ENCODE data around the gene CLDN15.
A peak's percentile ranks its signal among the peaks of the same experiment; 100 is the strongest.
"Not testable (repeated sequence)": the region's sequence is repeated elsewhere in the genome, so short reads cannot be mapped to it uniquely, and the experiment has no call there.

Gene CLDN15

GRCh38 chr7:101218236-101219125 is 19.1 kb downstream of the CLDN15 start:
- DNase-seq, result no peak

- DNase-seq, result peak; percentile 67
These were observed 20.0 kb downstream of the CLDN15 start, which contains the start of the genes PLOD3 and ZNHIT1 for GRCh38 chr7:101217388-101218235. Gene PLOD3 (minus strand): TSS chr7:101217581. CDS start chr7:101217274, 307 bp downstream. Gene ZNHIT1 (plus strand): TSS chr7:101218165. CDS start chr7:101218196, 31 bp downstream.

- no peak for DNase-seq
These were observed 20.7 kb downstream of the CLDN15 start for GRCh38 chr7:101216860-101217387.

- DNase-seq, result no peak
These were observed 21.4 kb downstream of the CLDN15 start for GRCh38 chr7:101216001-101216859.

- DNase-seq, result no peak
These were observed 25.6 kb downstream of the CLDN15 start for GRCh38 chr7:101212014-101212413.

GRCh38 chr7:101211501-101211900 is 26.1 kb downstream of the CLDN15 start:
- DNase-seq, result no peak

- no peak for DNase-seq
These were observed 27.5 kb downstream of the CLDN15 start for GRCh38 chr7:101210143-101210542.

- no peak for DNase-seq
These were observed 28.8 kb downstream of the CLDN15 start for GRCh38 chr7:101208794-101209193.

GRCh38 chr7:101207459-101207858 is 30.1 kb downstream of the CLDN15 start:
- no peak for DNase-seq

- DNase-seq, result no peak
These were observed 30.9 kb downstream of the CLDN15 start for GRCh38 chr7:101206665-101207042.

GRCh38 chr7:101205901-101206664 is 31.5 kb downstream of the CLDN15 start:
- no peak for DNase-seq

- DNase-seq, result not testable (repeated sequence)
These were observed 33.6 kb downstream of the CLDN15 start for GRCh38 chr7:101203740-101204738.

- no peak for DNase-seq
These were observed 35.0 kb downstream of the CLDN15 start for GRCh38 chr7:101202603-101202918.

GRCh38 chr7:101201695-101202602 is 35.7 kb downstream of the CLDN15 start:
- DNase-seq, result no peak

- DNase-seq, result no peak
These were observed 36.6 kb downstream of the CLDN15 start, which contains the start of gene MOGAT3 for GRCh38 chr7:101200862-101201599. Gene MOGAT3 (minus strand): TSS chr7:101201036. CDS start chr7:101200854, 182 bp downstream.

- no peak for DNase-seq
These were observed 37.1 kb downstream of the CLDN15 start for GRCh38 chr7:101200504-101200861.

- DNase-seq, result not testable (repeated sequence)
These were observed 38.1 kb downstream of the CLDN15 start for GRCh38 chr7:101199522-101199921.

GRCh38 chr7:101198476-101198875 is 39.1 kb downstream of the CLDN15 start:
- no peak for DNase-seq

Measured in NCI-H524 treated with DMSO at 0.1 percent for 48 hours (cell line).